Upper lobe of left lung (tissue), 4 donors: Measurements from ENCODE around the gene JUP.
A peak's percentile ranks its signal among the peaks of the same experiment; 100 is the strongest.

ENCODE experiments used
- POLR2A ChIP-seq, 4 donors: fragments of 450-650 bp; IDR thresholded peaks; one replicate each; pipeline ENCODE4 v1.5.1; 2016 to 2017; ENCODE audit warnings: antibody characterized with exemption in 4 of 4, mild to moderate bottlenecking in 2 of 4
- POLR2AphosphoS5 ChIP-seq, 2 donors: sonication (generic); formaldehyde crosslinking; IDR thresholded peaks; one replicate each; pipeline ENCODE4 v1.5.1; 2017; ENCODE audit warnings: antibody characterized with exemption in 2 of 2
- TF ChIP-seq, protein P1 (sequence below), 6 experiments: fragments of 450-650 bp in 4 of 6; fragments of 200-600 bp in 2 of 6; sonication (generic) in 2 of 6; IDR thresholded peaks; one replicate each; pipeline ENCODE4 v1.5.1; 2016 to 2019; ENCODE audit warnings: antibody characterized with exemption in 6 of 6

DNA sequence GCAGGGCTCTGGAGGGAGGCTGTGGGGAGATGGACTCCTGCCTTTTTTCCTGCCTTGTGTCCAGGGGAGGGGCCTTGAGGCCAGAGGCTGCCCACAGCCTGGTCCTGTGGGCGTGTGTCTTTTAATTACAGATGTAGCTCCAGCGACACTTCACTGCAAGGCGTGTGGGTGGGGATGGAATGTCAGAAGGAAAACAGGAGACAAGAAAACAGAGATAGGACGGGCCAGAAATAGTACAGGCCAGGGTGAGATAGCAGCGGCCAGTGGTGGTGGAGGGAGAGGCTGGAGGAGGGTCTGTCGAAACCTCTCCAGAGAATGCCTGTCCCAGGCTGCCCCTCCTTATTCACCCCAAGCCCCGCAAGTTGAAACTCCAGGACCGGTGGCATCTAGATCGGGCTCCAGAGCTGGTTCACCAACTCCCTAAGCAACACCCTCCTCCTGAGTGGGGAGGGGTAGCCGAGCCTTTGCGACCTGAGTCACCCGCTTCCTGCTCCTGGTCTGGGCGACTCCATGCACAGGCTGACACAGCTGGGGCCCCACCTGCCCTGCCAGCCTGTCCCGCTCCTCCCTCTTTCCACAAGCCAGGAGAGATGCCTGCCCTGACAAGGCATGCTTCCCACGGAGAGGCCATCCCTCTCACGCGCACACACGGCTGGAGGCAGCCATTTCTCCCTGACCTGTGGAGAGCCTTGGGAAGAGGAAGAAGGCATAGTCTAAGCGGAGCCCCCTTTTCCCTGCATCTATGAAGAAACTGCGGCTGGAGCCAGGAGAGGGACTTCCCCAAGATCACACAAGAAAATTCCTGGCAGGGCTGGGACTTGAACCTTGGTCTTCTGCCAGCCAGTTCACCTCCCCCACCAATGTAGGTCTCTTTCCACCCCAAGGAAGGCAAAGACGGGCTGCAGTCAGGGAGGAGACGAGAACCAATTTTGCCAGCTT is 6.6 kb upstream of the JUP start:
- TF ChIP-seq, protein P1, sequence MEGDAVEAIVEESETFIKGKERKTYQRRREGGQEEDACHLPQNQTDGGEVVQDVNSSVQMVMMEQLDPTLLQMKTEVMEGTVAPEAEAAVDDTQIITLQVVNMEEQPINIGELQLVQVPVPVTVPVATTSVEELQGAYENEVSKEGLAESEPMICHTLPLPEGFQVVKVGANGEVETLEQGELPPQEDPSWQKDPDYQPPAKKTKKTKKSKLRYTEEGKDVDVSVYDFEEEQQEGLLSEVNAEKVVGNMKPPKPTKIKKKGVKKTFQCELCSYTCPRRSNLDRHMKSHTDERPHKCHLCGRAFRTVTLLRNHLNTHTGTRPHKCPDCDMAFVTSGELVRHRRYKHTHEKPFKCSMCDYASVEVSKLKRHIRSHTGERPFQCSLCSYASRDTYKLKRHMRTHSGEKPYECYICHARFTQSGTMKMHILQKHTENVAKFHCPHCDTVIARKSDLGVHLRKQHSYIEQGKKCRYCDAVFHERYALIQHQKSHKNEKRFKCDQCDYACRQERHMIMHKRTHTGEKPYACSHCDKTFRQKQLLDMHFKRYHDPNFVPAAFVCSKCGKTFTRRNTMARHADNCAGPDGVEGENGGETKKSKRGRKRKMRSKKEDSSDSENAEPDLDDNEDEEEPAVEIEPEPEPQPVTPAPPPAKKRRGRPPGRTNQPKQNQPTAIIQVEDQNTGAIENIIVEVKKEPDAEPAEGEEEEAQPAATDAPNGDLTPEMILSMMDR (IDR thresholded peaks at IDR 0.05) = no peak
- TF ChIP-seq POLR2AphosphoS5 (IDR thresholded peaks at IDR 0.05) (no peak), POLR2A (IDR thresholded peaks at IDR 0.05) (peak in 1 of 4 donors; percentile 11)
